Caco-2 (cell line): ENCODE results near the gene OMP. TPM values are rescaled to one million over a fixed set of nuclear protein-coding genes. Genes with fewer than 3 reads are reported as not detected.

ENCODE experiments used
- BruUV-seq: library from RNA; stranded (reverse); fragments of 400-500 nt; replicated peaks from 2 replicates; lab custom pipeline; 2021; lab: Mats Ljungman, UMichigan
- CTCF ChIA-PET: fragments of 300-600 bp; sonication (Branson Sonifier 250); formaldehyde crosslinking; loops from one replicate; lab custom pipeline; 2022; ENCODE audit warnings: antibody characterized with exemption; lab: Charles Lee
- POLR2A ChIA-PET: fragments of 300-600 bp; sonication (Branson Sonifier 250); formaldehyde crosslinking; loops from one replicate; lab custom pipeline; 2022; ENCODE audit warnings: antibody characterized with exemption; lab: Charles Lee
- DNase-seq, 2 experiments: peaks; one replicate each; pipeline versions ENCODE4 v3.0.0 to v3.0.0-alpha.2; 2020 to 2022
- H3K27me3 ChIP-seq: replicated peaks from 2 replicates; pipeline ENCODE4 v1.6.0; 2011; ENCODE audit warnings: low read length; ENCODE audit not compliant: control insufficient read depth, insufficient read depth
- H3K36me3 ChIP-seq: 2 replicates; pipeline ENCODE4 v1.5.1; 2011; ENCODE audit warnings: low read length; ENCODE audit not compliant: control insufficient read depth, insufficient read depth
- H3K4me1 ChIP-seq: fragments of 250-450 bp; sonication (Bioruptor Pico); 2 replicates; pipeline ENCODE4 v1.5.1; 2020; ENCODE audit warnings: mild to moderate bottlenecking
- H3K4me3 ChIP-seq: 2 replicates; pipeline ENCODE4 v1.5.1; 2011; ENCODE audit warnings: low read depth, mild to moderate bottlenecking, control low read depth, low read length
- H3K9me3 ChIP-seq: fragments of 250-450 bp; sonication (Bioruptor Pico); 2 replicates; pipeline ENCODE4 v1.5.1; 2020; ENCODE audit warnings: mild to moderate bottlenecking, moderate library complexity
- H3K27ac Mint-ChIP-seq: one replicate; pipeline ENCODE4 v1.8.0; 2022; ENCODE audit warnings: mixed read lengths; ENCODE audit not compliant: unreplicated experiment
- H3K27me3 Mint-ChIP-seq: one replicate; pipeline ENCODE4 v1.8.0; 2022; ENCODE audit warnings: mixed read lengths; ENCODE audit not compliant: insufficient read depth, unreplicated experiment
- H3K36me3 Mint-ChIP-seq: one replicate; pipeline ENCODE4 v1.8.0; 2022; ENCODE audit warnings: mild to moderate bottlenecking, mixed read lengths; ENCODE audit not compliant: insufficient read depth, unreplicated experiment
- H3K4me1 Mint-ChIP-seq: one replicate; pipeline ENCODE4 v1.8.0; 2022; ENCODE audit warnings: low read depth, mixed read lengths; ENCODE audit not compliant: unreplicated experiment
- H3K4me3 Mint-ChIP-seq: one replicate; pipeline ENCODE4 v1.8.0; 2022; ENCODE audit warnings: mild to moderate bottlenecking, moderate library complexity, mixed read lengths; ENCODE audit not compliant: unreplicated experiment
- H3K9me3 Mint-ChIP-seq: one replicate; pipeline ENCODE4 v1.8.0; 2022; ENCODE audit warnings: mixed read lengths; ENCODE audit not compliant: unreplicated experiment
- CTCF ChIP-seq, 2 experiments: fragments of 200-600 bp in 1 of 2; IDR thresholded peaks; 1 replicate in 1 of 2; 2 replicates in 1 of 2; pipeline versions ENCODE4 v1.5.1 to v1.8.0; 2011 to 2022; ENCODE audit warnings: antibody characterized with exemption in 1 of 2, control low read depth in 1 of 2, inconsistent platforms in 1 of 2, low read depth in 1 of 2, low read length in 1 of 2, mild to moderate bottlenecking in 1 of 2, moderate library complexity in 1 of 2; ENCODE audit not compliant: insufficient read depth in 1 of 2, severe bottlenecking in 1 of 2, unreplicated experiment in 1 of 2
- intact Hi-C: fragments of 100-400 bp; cut with micrococcal nuclease; formaldehyde crosslinking; loops from one replicate; pipeline ENCODE4 v1.10.0; 2022; ENCODE audit not compliant: unreplicated experiment
- total RNA-seq: library from RNA; stranded (reverse); gene quantifications from 2 replicates; pipeline ENCODE4 v1.2.3, GENCODE V29; 2022

OMP gene
- total RNA-seq, 1 experiment from 2014 or later: 0.70 TPM

GRCh38 chr11:77067861-77068443 lies 34.7 kb upstream of the OMP start:
- Histone ChIP-seq H3K27me3 (no peaks in the 10 kb centered on the region), H3K9me3 (no peaks in the 10 kb centered on the region), H3K4me1 (peaks cover 16% of the 10 kb centered on the region), H3K4me3 (peak overlapping the region; percentile 82), H3K36me3 (no peaks in the 10 kb centered on the region)
- no peaks in the 10 kb centered on the region for H3K9me3 Mint-ChIP-seq
- no peaks in the 10 kb centered on the region for H3K27me3 Mint-ChIP-seq
- H3K4me1 Mint-ChIP-seq: peaks cover 28% of the 10 kb centered on the region
- ChIA-PET POLR2A (no interaction called here), CTCF (interaction anchor here (1.6 kb wide), 1 partner anchor 148 kb away, joined by 8 read pairs; no protein-coding TSS in a partner anchor)
- peaks cover 7% of the 10 kb centered on the region for H3K36me3 Mint-ChIP-seq
- intact Hi-C loops: no loop called here
- H3K27ac Mint-ChIP-seq: peak overlapping the region; percentile 65
- BruUV-seq: no TSS peak
- TF ChIP-seq CTCF (IDR thresholded peaks at IDR 0.05; ENCODE audit: insufficient read depth in 1 of 2, low read depth in 1 of 2, low read length in 1 of 2, severe bottlenecking in 1 of 2, unreplicated experiment in 1 of 2): no peak
- peak in 1 of 2 experiments; percentile 38 for DNase-seq
- H3K4me3 Mint-ChIP-seq: peak overlapping the region; percentile 88

GRCh38 chr11:77068457-77069335 lies 33.9 kb upstream of the OMP start:
- no peaks in the 10 kb centered on the region for H3K9me3 Mint-ChIP-seq
- H3K36me3 Mint-ChIP-seq: no peaks in the 10 kb centered on the region
- no peak for TF ChIP-seq CTCF (IDR thresholded peaks at IDR 0.05; ENCODE audit: insufficient read depth in 1 of 2, low read depth in 1 of 2, low read length in 1 of 2, severe bottlenecking in 1 of 2, unreplicated experiment in 1 of 2)
- no peak overlapping the region for H3K27ac Mint-ChIP-seq
- Histone ChIP-seq H3K27me3 (no peaks in the 10 kb centered on the region), H3K36me3 (no peaks in the 10 kb centered on the region), H3K4me3 (no peak overlapping the region), H3K4me1 (peaks cover 16% of the 10 kb centered on the region), H3K9me3 (no peaks in the 10 kb centered on the region)
- peak in 1 of 2 experiments; percentile 34 for DNase-seq
- CTCF ChIA-PET: interaction anchor here (1.1 kb wide), 1 partner anchor 23 kb away, joined by 3 read pairs; no protein-coding TSS in a partner anchor
- no peak overlapping the region for H3K4me3 Mint-ChIP-seq
- no TSS peak for BruUV-seq
- peaks cover 27% of the 10 kb centered on the region for H3K4me1 Mint-ChIP-seq
- H3K27me3 Mint-ChIP-seq: no peaks in the 10 kb centered on the region
- POLR2A ChIA-PET: no interaction called here
- intact Hi-C loops: no loop called here

GRCh38 chr11:77069336-77069968 lies 33.2 kb upstream of the OMP start:
- DNase-seq: peak in 1 of 2 experiments; percentile 30
- H3K4me3 Mint-ChIP-seq: no peak overlapping the region
- Histone ChIP-seq H3K4me1 (peaks cover 16% of the 10 kb centered on the region), H3K36me3 (no peaks in the 10 kb centered on the region), H3K27me3 (no peaks in the 10 kb centered on the region), H3K4me3 (no peak overlapping the region), H3K9me3 (no peaks in the 10 kb centered on the region)
- no peaks in the 10 kb centered on the region for H3K27me3 Mint-ChIP-seq
- peaks cover 28% of the 10 kb centered on the region for H3K4me1 Mint-ChIP-seq
- H3K36me3 Mint-ChIP-seq: no peaks in the 10 kb centered on the region
- no peak for TF ChIP-seq CTCF (IDR thresholded peaks at IDR 0.05; ENCODE audit: insufficient read depth in 1 of 2, low read depth in 1 of 2, low read length in 1 of 2, severe bottlenecking in 1 of 2, unreplicated experiment in 1 of 2)
- no peaks in the 10 kb centered on the region for H3K9me3 Mint-ChIP-seq
- CTCF ChIA-PET: interaction anchor here (1.1 kb wide), 1 partner anchor 22 kb away, joined by 3 read pairs; no protein-coding TSS in a partner anchor
- BruUV-seq: no TSS peak
- H3K27ac Mint-ChIP-seq: no peak overlapping the region
- POLR2A ChIA-PET: no interaction called here
- intact Hi-C loops: no loop called here
